ENCODE data around the gene THBS3. TPM values are rescaled to one million over a fixed set of nuclear protein-coding genes. Genes with fewer than 3 reads are reported as not detected.

The THBS3 gene
- total RNA-seq, 2 donors from 2014 or later = 13.1 to 38.5 TPM

DNA sequence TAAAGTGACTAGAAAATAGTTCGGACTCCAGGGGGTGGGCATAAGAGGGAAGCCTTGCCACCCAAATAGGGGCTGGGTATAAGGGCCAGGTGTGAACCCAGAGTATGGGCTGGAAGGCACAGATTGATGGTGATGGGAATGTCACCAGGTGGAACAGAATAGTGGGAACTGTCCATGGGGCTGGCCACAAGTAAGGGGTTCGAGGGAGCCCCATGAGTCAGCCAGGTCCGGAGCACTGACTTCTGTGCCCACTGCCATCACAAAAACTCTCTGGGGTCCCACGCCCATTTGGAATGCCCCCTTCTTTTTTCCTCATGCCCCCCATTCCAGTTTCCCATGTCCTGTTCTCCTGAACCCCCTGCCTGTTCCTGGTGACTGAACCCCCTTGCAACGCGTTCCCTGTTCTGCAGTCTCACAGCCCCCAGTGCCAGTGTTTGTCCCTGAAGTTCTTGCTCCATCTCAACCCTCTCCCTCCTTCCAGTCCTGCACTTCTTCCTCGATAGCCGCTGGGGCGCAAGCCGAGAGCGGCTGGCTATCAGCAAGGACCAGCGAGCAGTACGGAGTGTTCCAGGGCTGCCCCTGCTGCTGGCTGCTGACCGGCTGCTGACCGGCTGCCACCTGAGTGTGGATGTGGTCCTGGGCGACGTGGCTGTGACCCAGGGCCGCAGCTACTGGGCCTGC, 26.2 kb downstream of the THBS3 start:
- Histone ChIP-seq H3K27ac (no peak overlapping the region), H3K27me3 (replicated peaks; ENCODE audit: insufficient read depth) (no peaks in the 10 kb centered on the region), H3K9me3 (no peaks in the 10 kb centered on the region), H3K4me1 (replicated peaks) (no peaks in the 10 kb centered on the region), H3K4me3 (no peak overlapping the region), H3K36me3 (no peaks in the 10 kb centered on the region)
- TF ChIP-seq, protein P1, sequence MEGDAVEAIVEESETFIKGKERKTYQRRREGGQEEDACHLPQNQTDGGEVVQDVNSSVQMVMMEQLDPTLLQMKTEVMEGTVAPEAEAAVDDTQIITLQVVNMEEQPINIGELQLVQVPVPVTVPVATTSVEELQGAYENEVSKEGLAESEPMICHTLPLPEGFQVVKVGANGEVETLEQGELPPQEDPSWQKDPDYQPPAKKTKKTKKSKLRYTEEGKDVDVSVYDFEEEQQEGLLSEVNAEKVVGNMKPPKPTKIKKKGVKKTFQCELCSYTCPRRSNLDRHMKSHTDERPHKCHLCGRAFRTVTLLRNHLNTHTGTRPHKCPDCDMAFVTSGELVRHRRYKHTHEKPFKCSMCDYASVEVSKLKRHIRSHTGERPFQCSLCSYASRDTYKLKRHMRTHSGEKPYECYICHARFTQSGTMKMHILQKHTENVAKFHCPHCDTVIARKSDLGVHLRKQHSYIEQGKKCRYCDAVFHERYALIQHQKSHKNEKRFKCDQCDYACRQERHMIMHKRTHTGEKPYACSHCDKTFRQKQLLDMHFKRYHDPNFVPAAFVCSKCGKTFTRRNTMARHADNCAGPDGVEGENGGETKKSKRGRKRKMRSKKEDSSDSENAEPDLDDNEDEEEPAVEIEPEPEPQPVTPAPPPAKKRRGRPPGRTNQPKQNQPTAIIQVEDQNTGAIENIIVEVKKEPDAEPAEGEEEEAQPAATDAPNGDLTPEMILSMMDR (IDR thresholded peaks at IDR 0.05) = no peak
- no peak for TF ChIP-seq POLR2AphosphoS5 (IDR thresholded peaks at IDR 0.05)
- TF ChIP-seq POLR2A (IDR thresholded peaks at IDR 0.05) = no peak
- no peak for DNase-seq (ENCODE audit: low spot score)
- 86% methylated on average over 18 of the region's 18 CpGs for WGBS
- intact Hi-C loops (cut with DNase I) = no loop called here

DNA sequence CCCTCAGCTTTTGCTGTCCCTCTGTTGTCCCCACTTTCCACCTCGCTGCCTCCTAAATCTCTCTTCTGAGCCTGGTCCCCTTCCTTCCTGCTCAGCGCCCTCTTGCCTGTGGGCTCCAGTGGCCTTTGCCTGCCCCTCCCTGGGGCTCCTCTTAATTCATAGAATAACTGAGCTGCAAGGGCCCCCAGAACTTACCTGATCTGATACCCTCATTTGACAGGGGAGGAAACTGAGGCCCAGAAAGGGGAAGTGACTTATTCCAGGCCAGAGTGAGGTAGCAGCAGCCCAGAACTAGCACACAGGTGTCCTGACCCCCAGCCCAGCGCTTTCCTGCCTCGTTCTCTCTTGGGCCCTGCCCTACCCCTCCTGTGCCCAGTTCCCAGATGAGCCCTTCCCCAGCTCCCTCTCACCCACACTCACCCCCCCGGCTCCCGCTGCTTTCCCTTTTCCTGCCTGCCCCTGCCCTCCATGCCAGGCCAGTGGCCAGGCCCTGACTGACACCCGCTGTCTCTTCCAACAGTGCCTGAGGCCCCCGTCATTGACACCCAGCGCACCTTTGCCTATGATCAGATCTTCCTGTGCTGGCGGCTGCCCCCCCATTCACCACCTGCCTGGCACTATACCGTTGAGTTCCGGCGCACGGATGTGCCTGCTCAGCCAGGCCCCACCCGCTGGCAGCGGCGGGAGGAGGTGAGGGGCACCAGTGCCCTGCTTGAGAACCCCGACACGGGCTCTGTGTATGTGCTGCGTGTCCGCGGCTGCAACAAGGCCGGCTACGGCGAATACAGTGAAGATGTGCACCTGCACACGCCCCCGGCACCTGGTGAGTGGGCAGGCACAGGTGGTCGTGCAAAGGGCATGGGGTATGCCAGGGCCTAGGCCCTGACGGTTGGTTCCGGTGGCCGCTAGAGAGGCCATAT, 28.3 kb downstream of the THBS3 start:
- no peak for TF ChIP-seq POLR2A (IDR thresholded peaks at IDR 0.05)
- no peak for TF ChIP-seq POLR2AphosphoS5 (IDR thresholded peaks at IDR 0.05)
- TF ChIP-seq, protein P1 (IDR thresholded peaks at IDR 0.05) = no peak
- Histone ChIP-seq H3K4me1 (replicated peaks) (no peaks in the 10 kb centered on the region), H3K27ac (no peak overlapping the region), H3K27me3 (replicated peaks; ENCODE audit: insufficient read depth) (no peaks in the 10 kb centered on the region), H3K36me3 (no peaks in the 10 kb centered on the region), H3K9me3 (no peaks in the 10 kb centered on the region), H3K4me3 (no peak overlapping the region)
- DNase-seq (ENCODE audit: low spot score) = no peak
- WGBS = 93% methylated on average over 31 of the region's 31 CpGs
- intact Hi-C loops (cut with DNase I) = no loop called here

- WGBS = 85% methylated on average over 29 of the region's 30 CpGs
- peaks cover 2% of the 10 kb centered on the region for H3K27me3 ChIP-seq (replicated peaks; ENCODE audit: insufficient read depth)
- no peak overlapping the region for H3K27ac ChIP-seq
- DNase-seq (ENCODE audit: low spot score) = no peak
- intact Hi-C loops (cut with DNase I) = no loop called here
- no peaks in the 10 kb centered on the region for H3K36me3 ChIP-seq
- no peaks in the 10 kb centered on the region for H3K4me1 ChIP-seq (replicated peaks)
- TF ChIP-seq POLR2A (IDR thresholded peaks at IDR 0.05) (no peak), POLR2AphosphoS5 (IDR thresholded peaks at IDR 0.05) (no peak)
- TF ChIP-seq, protein P1 (IDR thresholded peaks at IDR 0.05) = no peak
- no peak overlapping the region for H3K4me3 ChIP-seq
- no peaks in the 10 kb centered on the region for H3K9me3 ChIP-seq
These were observed 29.1 kb downstream of the THBS3 start for GRCh38 chr1:155178441-155179111.

GRCh38 chr1:155177918-155178281, 29.8 kb downstream of the THBS3 start:
- intact Hi-C loops (cut with DNase I) = no loop called here
- Histone ChIP-seq H3K27me3 (replicated peaks; ENCODE audit: insufficient read depth) (peaks cover 2% of the 10 kb centered on the region), H3K36me3 (no peaks in the 10 kb centered on the region), H3K4me3 (no peak overlapping the region), H3K4me1 (replicated peaks) (no peaks in the 10 kb centered on the region), H3K9me3 (no peaks in the 10 kb centered on the region), H3K27ac (no peak overlapping the region)
- TF ChIP-seq, protein P1 (IDR thresholded peaks at IDR 0.05) = no peak
- TF ChIP-seq POLR2AphosphoS5 (IDR thresholded peaks at IDR 0.05) (no peak), POLR2A (IDR thresholded peaks at IDR 0.05) (no peak)
- no peak for DNase-seq (ENCODE audit: low spot score)
- WGBS = 90% methylated on average over 9 of the region's 9 CpGs
